NB4 (cell line): ENCODE results near the gene ADCY1.

Experiments used
- POLR2A ChIP-seq: IDR thresholded peaks from 2 replicates; pipeline ENCODE4 v1.6.1; 2011; ENCODE audit warnings: mild to moderate bottlenecking; ENCODE audit not compliant: insufficient read length; ENCODE audit errors: extremely low read depth
- TF ChIP-seq, protein P1 (sequence below): IDR thresholded peaks from one replicate; pipeline ENCODE4 v1.5.1; 2012; ENCODE audit warnings: low read depth, low read length

DNA sequence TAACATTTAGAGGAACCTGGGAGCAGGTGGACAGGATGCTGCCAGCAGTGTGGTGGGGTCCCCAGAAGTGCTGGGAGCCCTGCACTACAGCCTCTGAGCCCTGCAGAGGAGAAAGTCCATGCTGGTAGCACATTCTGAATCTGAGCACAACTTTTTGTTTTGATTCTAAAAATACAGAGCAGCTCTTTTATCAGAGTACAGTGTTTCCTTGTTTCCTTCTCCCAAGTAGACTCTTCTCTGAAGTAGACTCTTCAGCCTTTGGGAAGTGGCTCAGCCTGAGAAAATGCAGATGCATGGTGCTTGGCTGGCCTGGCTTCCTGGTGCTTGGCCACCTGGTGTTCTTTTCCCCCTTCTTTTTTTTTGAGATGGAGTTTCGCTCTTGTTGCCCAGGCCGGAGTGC, 9.1 kb downstream of the ADCY1 start:
- TF ChIP-seq, protein P1, sequence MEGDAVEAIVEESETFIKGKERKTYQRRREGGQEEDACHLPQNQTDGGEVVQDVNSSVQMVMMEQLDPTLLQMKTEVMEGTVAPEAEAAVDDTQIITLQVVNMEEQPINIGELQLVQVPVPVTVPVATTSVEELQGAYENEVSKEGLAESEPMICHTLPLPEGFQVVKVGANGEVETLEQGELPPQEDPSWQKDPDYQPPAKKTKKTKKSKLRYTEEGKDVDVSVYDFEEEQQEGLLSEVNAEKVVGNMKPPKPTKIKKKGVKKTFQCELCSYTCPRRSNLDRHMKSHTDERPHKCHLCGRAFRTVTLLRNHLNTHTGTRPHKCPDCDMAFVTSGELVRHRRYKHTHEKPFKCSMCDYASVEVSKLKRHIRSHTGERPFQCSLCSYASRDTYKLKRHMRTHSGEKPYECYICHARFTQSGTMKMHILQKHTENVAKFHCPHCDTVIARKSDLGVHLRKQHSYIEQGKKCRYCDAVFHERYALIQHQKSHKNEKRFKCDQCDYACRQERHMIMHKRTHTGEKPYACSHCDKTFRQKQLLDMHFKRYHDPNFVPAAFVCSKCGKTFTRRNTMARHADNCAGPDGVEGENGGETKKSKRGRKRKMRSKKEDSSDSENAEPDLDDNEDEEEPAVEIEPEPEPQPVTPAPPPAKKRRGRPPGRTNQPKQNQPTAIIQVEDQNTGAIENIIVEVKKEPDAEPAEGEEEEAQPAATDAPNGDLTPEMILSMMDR = no peak
- TF ChIP-seq POLR2A = no peak
